Stomach (tissue), 9 donors: ENCODE results near the gene DCHS2. TPM values are rescaled to one million over a fixed set of nuclear protein-coding genes. Genes with fewer than 3 reads are reported as not detected.

Experiments
- DNase-seq, 2 donors: peaks; one replicate each; pipeline versions ENCODE4 v3.0.0 to v3.0.0-alpha.2; 2013 to 2019
- H3K27ac ChIP-seq, 5 donors: fragments of 200-600 bp in 4 of 5; sonication (generic) in 4 of 5; one replicate each; pipeline ENCODE4 v1.5.1; 2013 to 2019; ENCODE audit warnings: mild to moderate bottlenecking in 1 of 5, moderate library complexity in 1 of 5
- H3K27me3 ChIP-seq, 3 donors: fragments of 200-600 bp; sonication (generic); one replicate each; pipeline ENCODE4 v1.5.1; 2017 to 2019; ENCODE audit warnings: mixed run types in 1 of 3
- H3K36me3 ChIP-seq, 4 donors: fragments of 200-600 bp; sonication (generic); 1 replicate in 3 of 4; 2 replicates in 1 of 4; pipeline ENCODE4 v1.5.1; 2016 to 2019
- H3K4me1 ChIP-seq, 4 donors: fragments of 200-600 bp; sonication (generic); one replicate each; pipeline ENCODE4 v1.5.1; 2016 to 2019
- H3K4me3 ChIP-seq, 4 donors: fragments of 200-600 bp; sonication (generic) in 3 of 4; one replicate each; pipeline ENCODE4 v1.5.1; 2016 to 2019; ENCODE audit warnings: mild to moderate bottlenecking in 1 of 4
- H3K9me3 ChIP-seq, 4 donors: fragments of 200-600 bp; sonication (generic); one replicate each; pipeline ENCODE4 v1.5.1; 2016 to 2019
- EP300 ChIP-seq: sonication (generic); formaldehyde crosslinking; IDR thresholded peaks from one replicate; pipeline ENCODE4 v1.6.1; 2017; ENCODE audit warnings: antibody characterized with exemption
- POLR2A ChIP-seq, 4 donors: fragments of 450-650 bp; IDR thresholded peaks; one replicate each; pipeline ENCODE4 v1.6.1; 2016; ENCODE audit warnings: antibody characterized with exemption in 4 of 4, control low read depth in 2 of 4, mild to moderate bottlenecking in 1 of 4, moderate library complexity in 1 of 4
- POLR2AphosphoS5 ChIP-seq, 3 donors: sonication (generic); formaldehyde crosslinking; IDR thresholded peaks; one replicate each; pipeline ENCODE4 v1.6.1; 2016; ENCODE audit warnings: antibody characterized with exemption in 3 of 3
- WGBS, 5 donors: extraction: QIAGEN DNeasy Blood & Tissue Kit in 3 of 5; methylation state at CpG; one replicate each; pipeline versions ENCODE4 v1.1.5 to v1.1.7; 2013 to 2018; 5-methylcytosine and 5-hydroxymethylcytosine counted together
- intact Hi-C: fragments of 100-400 bp; cut with DNase I; formaldehyde crosslinking; loops from one replicate; pipeline ENCODE4 v1.15.1; 2023; ENCODE audit warnings: low total_unique reads
- polyA plus RNA-seq, 3 donors: library from polyadenylated mRNA; stranded (reverse); fragments of 200-250 nt; gene quantifications; one replicate each; pipeline ENCODE4 v1.2.3, GENCODE V29; 2013
- total RNA-seq, 5 donors: library from RNA; depleted of rRNA; stranded (reverse); fragments of >200 nt; gene quantifications; one replicate each; pipeline versions ENCODE4 v1.1.0 to v1.2.3, GENCODE V29; 2014 to 2016
- TF ChIP-seq, protein P1 (sequence below), 7 experiments: fragments of 450-650 bp in 4 of 7; fragments of 200-600 bp in 3 of 7; sonication (generic) in 3 of 7; IDR thresholded peaks; one replicate each; pipeline ENCODE4 v1.5.1; 2016 to 2019; ENCODE audit warnings: antibody characterized with exemption in 7 of 7, control low read depth in 2 of 7, mild to moderate bottlenecking in 1 of 7
- donor health status: healthy with polysubstance abuse.
- donor health status: Bipolar disorder and iron deficiency.
- donor health status: healthy.

The DCHS2 gene
- total and polyA plus RNA-seq, 8 donors, result 0.30 to 9.7 (median 1.5) TPM; not detected in 2

- Histone ChIP-seq H3K27ac (no peak overlapping the region), H3K27me3 (peaks cover 0 to 47% (median 34%) of the 10 kb centered on the region in 3 donors), H3K4me1 (peaks cover 14 to 34% (median 27%) of the 10 kb centered on the region in 4 donors), H3K4me3 (peak overlapping the region; percentile 41 to 58 (median 46)), H3K36me3 (no peaks in the 10 kb centered on the region), H3K9me3 (no peaks in the 10 kb centered on the region)
- DNase-seq, result no peak
- intact Hi-C loops, result no loop called here
- 19 to 66% (median 51%) methylated on average over 21 to 56 of the region's 56 CpGs for WGBS, 5 donors
- TF ChIP-seq, protein P1, sequence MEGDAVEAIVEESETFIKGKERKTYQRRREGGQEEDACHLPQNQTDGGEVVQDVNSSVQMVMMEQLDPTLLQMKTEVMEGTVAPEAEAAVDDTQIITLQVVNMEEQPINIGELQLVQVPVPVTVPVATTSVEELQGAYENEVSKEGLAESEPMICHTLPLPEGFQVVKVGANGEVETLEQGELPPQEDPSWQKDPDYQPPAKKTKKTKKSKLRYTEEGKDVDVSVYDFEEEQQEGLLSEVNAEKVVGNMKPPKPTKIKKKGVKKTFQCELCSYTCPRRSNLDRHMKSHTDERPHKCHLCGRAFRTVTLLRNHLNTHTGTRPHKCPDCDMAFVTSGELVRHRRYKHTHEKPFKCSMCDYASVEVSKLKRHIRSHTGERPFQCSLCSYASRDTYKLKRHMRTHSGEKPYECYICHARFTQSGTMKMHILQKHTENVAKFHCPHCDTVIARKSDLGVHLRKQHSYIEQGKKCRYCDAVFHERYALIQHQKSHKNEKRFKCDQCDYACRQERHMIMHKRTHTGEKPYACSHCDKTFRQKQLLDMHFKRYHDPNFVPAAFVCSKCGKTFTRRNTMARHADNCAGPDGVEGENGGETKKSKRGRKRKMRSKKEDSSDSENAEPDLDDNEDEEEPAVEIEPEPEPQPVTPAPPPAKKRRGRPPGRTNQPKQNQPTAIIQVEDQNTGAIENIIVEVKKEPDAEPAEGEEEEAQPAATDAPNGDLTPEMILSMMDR (IDR thresholded peaks at IDR 0.05), result no peak
- no peak for TF ChIP-seq POLR2A (IDR thresholded peaks at IDR 0.05)
- TF ChIP-seq POLR2AphosphoS5 (IDR thresholded peaks at IDR 0.05), result no peak
- TF ChIP-seq EP300, result no peak
Measured at GRCh38 chr4:154489558-154490233, 1.9 kb downstream of the DCHS2 start.

GRCh38 chr4:154487145-154487544 is 4.5 kb downstream of the DCHS2 start:
- intact Hi-C loops, result no loop called here
- H3K27me3 ChIP-seq, result peaks cover 0 to 32% (median 29%) of the 10 kb centered on the region in 3 donors
- H3K27ac ChIP-seq, result no peak overlapping the region
- DNase-seq, result no peak
- TF ChIP-seq EP300, result no peak
- TF ChIP-seq POLR2A (IDR thresholded peaks at IDR 0.05), result no peak
- TF ChIP-seq, protein P1 (IDR thresholded peaks at IDR 0.05), result no peak
- TF ChIP-seq POLR2AphosphoS5 (IDR thresholded peaks at IDR 0.05), result no peak
- H3K4me3 ChIP-seq, result no peak overlapping the region
- peaks cover 14 to 29% (median 24%) of the 10 kb centered on the region in 4 donors for H3K4me1 ChIP-seq
- H3K36me3 ChIP-seq, result no peaks in the 10 kb centered on the region
- no peaks in the 10 kb centered on the region for H3K9me3 ChIP-seq
- 37 to 84% (median 77%) methylated on average over 4 of the region's 4 CpGs for WGBS, 5 donors

DNA sequence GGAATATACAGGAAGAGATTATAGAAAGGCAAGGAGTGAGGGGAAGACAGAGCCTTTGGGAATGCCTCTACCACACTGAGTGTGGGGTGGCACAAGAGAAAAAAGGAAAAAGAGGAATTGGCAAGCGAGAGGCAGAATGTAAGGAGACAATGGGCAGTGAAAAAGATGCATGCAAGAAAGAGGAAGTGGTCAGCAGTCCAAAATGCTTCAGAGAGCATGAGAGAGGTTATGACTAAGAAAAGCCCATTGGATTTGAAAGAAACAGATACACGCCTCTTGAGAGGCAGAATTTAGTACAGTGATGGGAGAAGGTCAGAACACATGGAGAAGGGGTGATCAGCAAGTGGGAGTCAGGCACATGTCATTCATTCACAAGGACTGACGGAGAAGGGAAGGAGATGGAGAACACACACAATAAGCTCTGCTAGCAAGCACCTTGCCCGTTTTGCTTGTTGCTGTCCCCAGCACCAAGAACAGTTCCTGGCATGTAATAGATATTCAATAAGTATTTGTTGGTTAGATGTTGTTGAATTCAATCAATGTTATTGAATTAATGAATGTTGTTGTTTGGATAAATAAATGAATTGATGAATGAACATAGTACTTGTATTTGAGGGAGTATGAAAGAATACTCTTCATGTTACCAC is 6.3 kb downstream of the DCHS2 start:
- H3K4me1 ChIP-seq, result peaks cover 2 to 10% (median 5%) of the 10 kb centered on the region in 4 donors
- WGBS, 5 donors, result 35 to 72% (median 51%) methylated on average over 4 of the region's 4 CpGs
- TF ChIP-seq, protein P1 (IDR thresholded peaks at IDR 0.05), result no peak
- TF ChIP-seq POLR2A (IDR thresholded peaks at IDR 0.05) (no peak), EP300 (no peak), POLR2AphosphoS5 (IDR thresholded peaks at IDR 0.05) (no peak)

GRCh38 chr4:154478547-154478946 is 13.1 kb downstream of the DCHS2 start:
- no peak overlapping the region for H3K4me3 ChIP-seq

More for the DNA sequence above, 6.3 kb downstream of the DCHS2 start:
- intact Hi-C loops, result no loop called here
- H3K27me3 ChIP-seq, result peaks cover 0 to 13% (median 12%) of the 10 kb centered on the region in 3 donors
- no peak overlapping the region for H3K27ac ChIP-seq
- no peak for DNase-seq
- no peaks in the 10 kb centered on the region for H3K36me3 ChIP-seq
- H3K4me3 ChIP-seq, result no peak overlapping the region
- no peaks in the 10 kb centered on the region for H3K9me3 ChIP-seq

More at GRCh38 chr4:154478547-154478946, 13.1 kb downstream of the DCHS2 start:
- Histone ChIP-seq H3K36me3 (no peaks in the 10 kb centered on the region), H3K27me3 (no peaks in the 10 kb centered on the region), H3K4me1 (no peaks in the 10 kb centered on the region), H3K27ac (no peak overlapping the region), H3K9me3 (no peaks in the 10 kb centered on the region)
- intact Hi-C loops, result no loop called here
- DNase-seq, result no peak
- TF ChIP-seq EP300 (no peak), POLR2AphosphoS5 (IDR thresholded peaks at IDR 0.05) (no peak), POLR2A (IDR thresholded peaks at IDR 0.05) (no peak)
- TF ChIP-seq, protein P1 (IDR thresholded peaks at IDR 0.05), result no peak
- 88 to 95% (median 92%) methylated on average over 4 of the region's 4 CpGs for WGBS, 5 donors
